Muscle layer of colon (tissue), 2 donors: ENCODE data around the gene ANG.
"Not testable (repeated sequence)": the region's sequence is repeated elsewhere in the genome, so short reads cannot be mapped to it uniquely, and the experiment has no call there.

Source experiments
- H3K27ac ChIP-seq: one replicate; pipeline ENCODE4 v1.7.0; 2013; ENCODE audit warnings: low read depth, mild to moderate bottlenecking, low read length, moderate library complexity
- H3K27me3 ChIP-seq, 2 donors: one replicate each; pipeline ENCODE4 v1.7.0; 2013; ENCODE audit warnings: low read length in 2 of 2, mild to moderate bottlenecking in 2 of 2; ENCODE audit not compliant: insufficient read depth in 2 of 2, control insufficient read depth in 1 of 2
- H3K36me3 ChIP-seq: one replicate; pipeline ENCODE4 v1.7.0; 2013; ENCODE audit warnings: mild to moderate bottlenecking, low read length; ENCODE audit not compliant: insufficient read depth
- H3K4me1 ChIP-seq: one replicate; pipeline ENCODE4 v1.7.0; 2013; ENCODE audit warnings: mild to moderate bottlenecking, low read length; ENCODE audit not compliant: insufficient read depth
- H3K4me3 ChIP-seq, 2 donors: one replicate each; pipeline ENCODE4 v1.7.0; 2013; ENCODE audit warnings: low read length in 2 of 2, low read depth in 1 of 2, mild to moderate bottlenecking in 1 of 2, moderate library complexity in 1 of 2
- H3K9ac ChIP-seq: one replicate; pipeline ENCODE4 v1.7.0; 2013; ENCODE audit warnings: low read length
- H3K9me3 ChIP-seq: one replicate; pipeline ENCODE4 v1.7.0; 2013; ENCODE audit warnings: mild to moderate bottlenecking, low read length
- donor health status: abdominal sarcoma.
- donor health status: Adenocarcinoma of cecum.

The ANG gene

DNA sequence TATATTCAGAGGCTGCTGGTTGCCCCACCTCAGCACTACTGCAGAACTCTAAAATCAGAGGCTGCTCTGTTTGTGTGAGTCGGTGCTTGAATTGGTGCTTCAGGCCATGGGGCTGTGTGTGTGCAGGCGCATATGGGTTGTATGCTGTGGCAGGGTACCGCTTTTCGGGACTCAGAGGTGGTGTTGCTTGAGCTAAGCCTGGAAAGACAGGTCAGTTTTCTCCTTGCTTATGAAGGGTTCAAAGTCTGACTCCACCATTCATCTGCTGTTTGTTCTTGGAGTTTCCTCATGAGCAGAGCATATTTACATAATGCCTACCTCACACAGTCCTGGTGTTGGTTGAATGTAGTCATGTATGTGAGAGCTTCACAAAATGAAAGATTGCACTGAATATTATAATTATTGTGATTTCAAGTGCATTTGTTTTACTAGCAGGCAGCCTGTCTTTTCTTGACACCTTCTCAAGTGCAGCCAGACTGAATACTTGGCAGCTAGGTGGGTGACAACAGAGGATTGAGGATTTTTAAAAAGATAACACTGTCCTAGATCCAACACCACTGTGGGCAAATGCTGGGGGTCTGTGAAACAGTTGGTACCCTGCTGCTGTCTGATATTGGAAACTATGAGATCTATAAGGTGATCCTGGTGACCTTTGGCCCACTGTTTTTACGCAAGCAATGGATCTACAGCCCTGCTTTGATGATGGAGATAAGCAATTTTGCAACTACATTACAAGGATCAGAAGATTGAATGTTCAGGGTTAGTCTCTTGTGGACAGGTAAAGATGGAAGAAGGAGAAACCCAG is 1.0 kb upstream of the ANG start:
- H3K4me1 ChIP-seq, result peaks cover 34% of the 10 kb centered on the region
- no peak overlapping the region for H3K9ac ChIP-seq
- no peak overlapping the region for H3K27ac ChIP-seq
- no peaks in the 10 kb centered on the region for H3K9me3 ChIP-seq
- no peaks in the 10 kb centered on the region for H3K27me3 ChIP-seq
- H3K36me3 ChIP-seq, result no peaks in the 10 kb centered on the region
- no peak overlapping the region for H3K4me3 ChIP-seq

DNA sequence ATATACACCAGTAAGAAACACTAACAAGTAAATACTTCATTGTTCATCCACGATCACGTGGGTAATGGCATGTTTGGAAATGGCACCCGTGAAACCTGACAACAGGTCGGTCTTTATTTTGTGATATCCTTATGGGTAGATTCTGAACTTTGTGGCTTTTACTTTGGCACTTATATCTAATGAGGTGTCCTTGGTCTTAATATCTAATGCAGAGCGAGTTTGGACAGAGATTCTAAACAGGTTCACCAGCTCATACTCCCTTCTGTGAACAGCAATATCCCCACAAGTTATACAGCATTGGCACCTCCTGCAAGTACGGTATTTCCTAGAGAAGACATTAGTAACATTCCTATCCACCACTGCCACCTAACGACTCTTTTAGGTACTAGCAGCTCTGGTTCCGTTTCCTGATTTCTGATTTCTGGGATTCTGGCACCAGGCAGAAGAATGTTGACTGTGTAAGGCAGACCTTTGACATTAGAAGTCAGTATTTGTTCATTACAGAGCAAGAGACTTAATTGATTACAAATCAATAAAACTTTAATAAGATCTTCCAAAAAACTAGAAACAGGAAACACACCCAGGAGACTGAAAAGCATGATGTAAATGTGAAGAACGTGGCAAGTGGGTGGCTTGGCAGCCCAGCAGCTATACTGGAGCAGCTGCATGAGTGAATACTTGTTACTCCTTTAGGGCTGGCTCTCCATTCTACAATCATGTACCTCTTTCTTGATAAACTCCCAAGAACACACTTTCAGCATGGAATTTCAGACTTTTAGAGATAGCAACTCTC is 2.5 kb downstream of the ANG start:
- Histone ChIP-seq H3K36me3 (peaks cover 8% of the 10 kb centered on the region), H3K4me1 (peaks cover 22% of the 10 kb centered on the region), H3K27ac (no peak overlapping the region), H3K27me3 (no peaks in the 10 kb centered on the region), H3K9ac (no peak overlapping the region), H3K4me3 (no peak overlapping the region), H3K9me3 (no peaks in the 10 kb centered on the region)

DNA sequence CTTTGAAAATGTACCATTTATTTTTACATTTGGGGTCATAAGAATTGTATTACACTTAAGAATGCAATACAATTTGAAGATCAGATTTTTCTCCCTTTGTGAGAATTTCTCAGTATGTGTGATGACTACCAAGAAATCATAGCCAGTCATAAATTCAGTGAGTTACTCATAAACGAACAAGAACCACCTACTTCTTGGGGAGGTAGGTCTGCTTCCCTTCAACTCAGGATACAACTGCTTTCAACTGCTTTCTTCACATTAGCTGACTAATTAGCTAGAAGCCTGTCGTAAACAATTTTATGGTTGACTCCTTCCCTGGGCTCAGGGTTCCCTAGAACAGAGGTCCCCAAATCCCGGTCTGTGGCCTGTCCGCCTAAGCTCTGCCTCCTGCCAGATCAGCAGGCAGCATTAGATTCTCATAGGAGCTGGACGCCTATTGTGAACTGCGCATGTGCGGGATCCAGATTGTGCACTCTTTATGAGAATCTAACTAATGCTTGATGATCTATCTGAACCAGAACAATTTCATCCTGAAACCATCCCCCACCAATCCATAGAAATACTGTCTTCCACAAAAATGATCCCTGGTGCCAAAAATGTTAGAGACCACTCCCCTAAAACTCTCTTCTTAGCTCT is 3.7 kb downstream of the ANG start:
- Histone ChIP-seq H3K27ac (no peak overlapping the region), H3K4me1 (peaks cover 10% of the 10 kb centered on the region), H3K27me3 (no peaks in the 10 kb centered on the region), H3K9ac (no peak overlapping the region), H3K36me3 (peaks cover 8% of the 10 kb centered on the region), H3K4me3 (no peak overlapping the region), H3K9me3 (no peaks in the 10 kb centered on the region)

DNA sequence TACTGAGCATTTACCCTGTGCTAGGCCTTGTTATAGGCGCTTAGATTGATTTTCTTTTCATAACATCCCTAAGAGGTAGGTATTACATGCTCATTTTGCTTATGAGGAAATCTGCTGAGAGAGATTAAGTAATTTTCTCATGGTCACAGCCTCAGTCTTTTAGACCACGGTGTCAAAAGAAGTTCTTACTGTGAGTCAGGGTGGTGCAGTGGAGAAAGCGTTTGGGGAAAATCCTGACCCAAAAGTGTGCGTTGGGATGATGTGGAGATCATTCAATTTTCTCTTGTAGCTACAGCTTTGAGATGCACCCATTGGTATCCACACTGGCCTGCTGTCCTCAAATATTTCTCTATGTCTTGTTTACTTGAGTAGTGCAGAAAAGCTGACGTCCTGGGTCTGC is 8.2 kb downstream of the ANG start:
- Histone ChIP-seq H3K36me3 (peaks cover 12% of the 10 kb centered on the region), H3K4me1 (no peaks in the 10 kb centered on the region), H3K9ac (no peak overlapping the region), H3K9me3 (no peaks in the 10 kb centered on the region), H3K27ac (no peak overlapping the region), H3K27me3 (no peaks in the 10 kb centered on the region), H3K4me3 (no peak overlapping the region)

DNA sequence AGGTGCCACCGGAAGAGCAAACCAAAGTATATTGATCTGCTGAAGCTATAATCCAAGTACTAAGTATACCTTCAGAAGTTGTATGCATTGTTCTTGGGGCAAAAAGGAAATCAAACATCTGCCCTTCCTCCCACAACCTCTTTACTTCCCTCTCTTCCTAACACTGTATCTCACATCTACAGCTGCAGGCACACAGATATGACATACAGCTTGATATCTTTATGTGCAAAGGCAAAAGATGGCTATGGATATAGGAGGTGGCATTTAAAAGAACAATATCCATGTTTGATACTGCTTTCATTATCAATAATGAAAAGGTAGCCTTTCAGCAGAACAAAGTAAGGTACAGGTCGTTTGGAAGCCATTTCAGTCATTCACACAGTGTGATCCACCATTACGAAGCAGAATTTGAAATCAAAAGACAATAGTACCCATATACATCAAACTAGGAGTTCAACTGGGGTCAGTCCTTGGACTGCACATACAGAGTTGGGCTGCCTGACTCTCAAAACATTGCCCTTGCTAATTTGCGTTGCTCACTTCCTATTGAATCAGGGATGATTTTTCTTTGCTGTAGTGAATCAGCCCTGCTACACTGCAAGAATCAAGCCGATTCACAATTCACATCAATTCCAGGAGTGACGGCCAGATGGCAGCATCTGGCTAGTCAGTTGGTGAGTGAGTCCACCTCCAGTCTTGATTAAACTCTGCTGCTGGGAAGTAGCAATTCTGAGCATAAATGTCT is 8.9 kb downstream of the ANG start:
- Histone ChIP-seq H3K9ac (no peak overlapping the region), H3K36me3 (peaks cover 12% of the 10 kb centered on the region), H3K27ac (no peak overlapping the region), H3K9me3 (no peaks in the 10 kb centered on the region), H3K4me3 (no peak overlapping the region), H3K4me1 (no peaks in the 10 kb centered on the region), H3K27me3 (no peaks in the 10 kb centered on the region)

DNA sequence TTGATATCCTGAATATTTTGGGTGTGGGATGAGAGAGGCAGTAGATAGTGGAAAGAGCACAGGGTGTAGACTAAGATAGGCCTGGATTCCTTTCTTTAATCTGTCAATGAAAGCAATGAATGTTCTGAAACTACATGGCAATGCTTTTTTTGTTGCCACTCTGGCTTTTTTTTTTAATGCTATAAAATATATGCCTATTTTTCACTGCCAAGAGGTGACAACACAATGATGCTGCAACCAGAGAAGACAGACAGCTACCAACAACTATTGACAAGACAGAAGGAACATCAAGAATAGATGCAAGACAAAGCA is 9.4 kb downstream of the ANG start:
- Histone ChIP-seq H3K27me3 (no peaks in the 10 kb centered on the region), H3K36me3 (peaks cover 12% of the 10 kb centered on the region), H3K27ac (no peak overlapping the region), H3K4me3 (no peak overlapping the region), H3K9ac (no peak overlapping the region), H3K4me1 (no peaks in the 10 kb centered on the region), H3K9me3 (no peaks in the 10 kb centered on the region)

DNA sequence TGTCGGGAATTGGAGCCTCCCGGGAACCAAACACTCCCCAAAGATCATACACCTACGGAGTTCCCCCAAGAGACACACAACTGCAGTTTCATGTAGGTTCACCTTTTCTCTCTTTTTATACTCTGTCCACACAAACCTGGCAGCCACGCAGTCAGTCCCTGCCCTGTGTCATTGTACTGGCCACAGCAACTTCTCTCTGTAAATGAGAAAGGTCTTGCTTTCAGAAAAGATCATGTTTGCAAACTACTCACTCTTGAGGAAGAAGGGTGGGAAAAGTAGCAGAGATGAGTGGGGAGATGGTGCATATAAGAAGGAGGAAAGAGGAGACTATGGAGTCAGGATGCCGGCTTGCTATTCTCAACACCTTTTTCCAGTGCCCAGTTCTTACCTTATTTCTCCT is 10.4 kb downstream of the ANG start:
- Histone ChIP-seq H3K4me1 (no peaks in the 10 kb centered on the region), H3K9ac (no peak overlapping the region), H3K4me3 (no peak overlapping the region), H3K27me3 (no peaks in the 10 kb centered on the region), H3K9me3 (no peaks in the 10 kb centered on the region), H3K36me3 (peaks cover 6% of the 10 kb centered on the region), H3K27ac (no peak overlapping the region)

DNA sequence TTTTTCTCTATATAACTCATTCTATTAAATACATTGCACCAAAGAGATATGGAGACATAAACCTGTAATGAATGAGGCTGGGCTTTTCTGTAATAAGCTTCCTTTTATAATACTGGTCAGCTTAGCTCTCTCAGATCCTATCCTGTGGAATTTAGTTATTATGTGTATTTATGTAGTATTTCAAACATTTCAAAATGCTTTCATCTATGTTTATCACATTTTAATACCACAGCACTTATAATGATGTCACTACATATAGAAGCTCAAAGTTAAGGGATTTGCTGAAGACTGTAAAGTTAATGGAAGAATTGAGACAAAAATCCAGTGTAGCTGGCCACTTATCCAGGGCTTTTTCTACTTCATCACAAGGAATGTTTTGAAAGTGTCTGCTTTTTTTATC is 11.4 kb downstream of the ANG start:
- Histone ChIP-seq H3K4me1 (no peaks in the 10 kb centered on the region), H3K27ac (no peak overlapping the region), H3K4me3 (no peak overlapping the region), H3K27me3 (no peaks in the 10 kb centered on the region), H3K9ac (no peak overlapping the region), H3K9me3 (no peaks in the 10 kb centered on the region), H3K36me3 (peaks cover 5% of the 10 kb centered on the region)

DNA sequence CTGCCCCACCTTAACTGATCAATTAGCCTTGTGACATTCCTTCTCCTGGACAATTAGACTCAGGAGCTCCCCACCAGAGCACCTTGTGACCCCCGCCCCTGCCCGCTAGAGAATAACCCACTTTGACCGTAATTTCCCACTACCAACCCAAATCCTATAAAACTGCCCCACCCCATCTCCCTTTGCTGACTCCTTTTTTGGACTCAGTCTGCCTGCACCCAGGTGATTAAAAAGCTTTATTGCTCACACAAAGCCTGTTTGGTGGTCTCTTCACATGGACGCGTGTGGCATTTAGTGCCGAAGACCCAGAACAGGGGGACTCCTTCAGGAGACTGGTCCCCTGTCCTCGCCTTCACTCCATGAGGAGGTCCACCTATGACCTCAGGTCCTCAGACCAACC is 12.4 kb downstream of the ANG start:
- H3K27ac ChIP-seq, H3K9me3 ChIP-seq, H3K4me3 ChIP-seq, H3K4me1 ChIP-seq, H3K27me3 ChIP-seq, H3K9ac ChIP-seq, H3K36me3 ChIP-seq: not testable (repeated sequence)

DNA sequence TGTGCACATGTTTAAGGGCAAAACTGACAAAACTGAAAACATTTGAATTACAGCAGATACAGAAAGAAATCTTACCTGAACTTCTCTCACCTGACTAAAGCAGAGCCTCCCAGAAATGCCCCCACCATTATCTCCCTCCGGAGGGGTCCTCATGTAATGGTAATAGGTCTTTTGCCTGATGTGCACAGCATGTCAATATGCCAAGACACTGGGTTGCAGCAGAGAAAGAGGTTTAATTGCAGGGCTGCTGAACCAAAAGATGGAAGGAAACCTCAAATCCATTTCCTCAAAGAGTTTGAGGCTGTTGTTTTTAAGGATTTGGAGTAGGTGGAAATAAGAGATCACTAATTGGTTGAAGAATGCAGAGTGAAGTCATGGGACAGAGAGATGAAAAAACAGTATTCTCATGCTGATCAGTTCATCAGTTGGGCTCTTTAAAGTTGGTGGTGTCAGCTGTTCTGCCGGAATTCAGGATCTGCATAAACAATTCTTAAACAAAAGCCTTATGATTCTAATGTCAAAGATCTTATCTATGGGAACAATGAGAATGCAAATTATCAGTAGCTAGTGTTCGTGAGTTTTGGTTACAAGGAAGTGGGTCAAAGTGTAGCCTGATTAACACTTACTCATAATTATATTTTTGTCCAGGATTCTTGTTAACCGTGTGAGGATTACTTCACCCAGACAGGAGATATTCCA is 18.2 kb downstream of the ANG start:
- H3K27me3 ChIP-seq, result no peaks in the 10 kb centered on the region
- H3K4me1 ChIP-seq, result no peaks in the 10 kb centered on the region
- no peaks in the 10 kb centered on the region for H3K36me3 ChIP-seq
- H3K4me3 ChIP-seq, result no peak overlapping the region
- H3K27ac ChIP-seq, result no peak overlapping the region
- H3K9me3 ChIP-seq, result no peaks in the 10 kb centered on the region
- no peak overlapping the region for H3K9ac ChIP-seq

DNA sequence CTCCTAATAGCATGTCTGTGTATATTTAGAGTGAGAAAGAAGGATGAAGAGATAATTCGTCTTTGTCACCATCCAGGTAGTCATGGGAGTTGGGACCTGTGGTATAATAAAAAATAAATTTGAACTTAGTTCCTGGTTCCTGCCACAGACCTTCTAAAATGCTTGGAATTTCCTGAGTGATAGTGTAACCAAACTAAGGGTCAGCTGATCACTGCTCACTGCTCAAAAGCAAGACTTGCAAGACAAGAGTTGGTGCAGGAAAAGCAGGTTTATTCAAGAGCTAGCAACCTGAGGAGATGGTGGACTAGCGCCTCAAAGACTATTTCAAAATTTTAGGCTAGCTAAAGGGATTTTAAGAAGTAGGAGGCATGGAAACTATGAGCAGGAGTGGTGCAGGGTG is 19.1 kb downstream of the ANG start:
- Histone ChIP-seq H3K4me1 (no peaks in the 10 kb centered on the region), H3K27ac (no peak overlapping the region), H3K4me3 (no peak overlapping the region)

More for the DNA sequence above, 19.1 kb downstream of the ANG start:
- H3K9me3 ChIP-seq, result no peaks in the 10 kb centered on the region
- H3K9ac ChIP-seq, result no peak overlapping the region
- no peaks in the 10 kb centered on the region for H3K27me3 ChIP-seq
- no peaks in the 10 kb centered on the region for H3K36me3 ChIP-seq
